22Rv1 (cell line): ENCODE data around the gene EIF4A3.

Experiments used
- H3K27ac ChIP-seq: fragments of 450-650 bp; 2 replicates; pipeline ENCODE4 v1.5.1; 2017
- ZFX ChIP-seq: fragments of 450-650 bp; IDR thresholded peaks from 2 replicates; pipeline ENCODE4 v1.6.1; 2017; ENCODE audit warnings: antibody characterized with exemption, borderline replicate concordance
- TF ChIP-seq, protein P1 (sequence below): fragments of 450-650 bp; IDR thresholded peaks from 2 replicates; pipeline ENCODE4 v1.5.1; 2017; ENCODE audit warnings: mild to moderate bottlenecking

Gene EIF4A3

GRCh38 chr17:80173126-80173525 lies 26.2 kb upstream of the EIF4A3 start:
- H3K27ac ChIP-seq: no peak overlapping the region
- TF ChIP-seq, protein P1, sequence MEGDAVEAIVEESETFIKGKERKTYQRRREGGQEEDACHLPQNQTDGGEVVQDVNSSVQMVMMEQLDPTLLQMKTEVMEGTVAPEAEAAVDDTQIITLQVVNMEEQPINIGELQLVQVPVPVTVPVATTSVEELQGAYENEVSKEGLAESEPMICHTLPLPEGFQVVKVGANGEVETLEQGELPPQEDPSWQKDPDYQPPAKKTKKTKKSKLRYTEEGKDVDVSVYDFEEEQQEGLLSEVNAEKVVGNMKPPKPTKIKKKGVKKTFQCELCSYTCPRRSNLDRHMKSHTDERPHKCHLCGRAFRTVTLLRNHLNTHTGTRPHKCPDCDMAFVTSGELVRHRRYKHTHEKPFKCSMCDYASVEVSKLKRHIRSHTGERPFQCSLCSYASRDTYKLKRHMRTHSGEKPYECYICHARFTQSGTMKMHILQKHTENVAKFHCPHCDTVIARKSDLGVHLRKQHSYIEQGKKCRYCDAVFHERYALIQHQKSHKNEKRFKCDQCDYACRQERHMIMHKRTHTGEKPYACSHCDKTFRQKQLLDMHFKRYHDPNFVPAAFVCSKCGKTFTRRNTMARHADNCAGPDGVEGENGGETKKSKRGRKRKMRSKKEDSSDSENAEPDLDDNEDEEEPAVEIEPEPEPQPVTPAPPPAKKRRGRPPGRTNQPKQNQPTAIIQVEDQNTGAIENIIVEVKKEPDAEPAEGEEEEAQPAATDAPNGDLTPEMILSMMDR: no peak
- TF ChIP-seq ZFX: no peak

DNA sequence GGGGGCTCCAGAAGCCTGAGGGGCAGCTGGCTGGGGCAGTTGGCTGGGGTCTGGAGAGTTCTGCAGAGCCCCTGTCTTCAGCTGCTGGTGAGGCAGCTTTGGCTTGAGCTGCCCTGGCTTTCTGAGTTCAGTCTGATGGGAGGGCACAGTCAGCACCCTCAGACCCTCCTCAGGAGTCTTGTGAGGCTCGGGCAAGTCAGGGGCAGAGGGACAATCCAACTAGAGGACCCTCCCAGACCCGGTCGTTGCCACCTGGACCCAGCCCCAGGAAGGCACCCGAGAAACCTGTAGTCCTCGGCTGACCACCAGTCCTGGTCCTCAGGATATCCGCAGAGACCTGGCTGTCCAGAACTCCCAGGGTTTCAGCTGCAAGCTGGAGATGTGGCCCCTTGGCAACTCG lies 24.8 kb upstream of the EIF4A3 start:
- no peak overlapping the region for H3K27ac ChIP-seq
- TF ChIP-seq, protein P1: no peak
- TF ChIP-seq ZFX: no peak

DNA sequence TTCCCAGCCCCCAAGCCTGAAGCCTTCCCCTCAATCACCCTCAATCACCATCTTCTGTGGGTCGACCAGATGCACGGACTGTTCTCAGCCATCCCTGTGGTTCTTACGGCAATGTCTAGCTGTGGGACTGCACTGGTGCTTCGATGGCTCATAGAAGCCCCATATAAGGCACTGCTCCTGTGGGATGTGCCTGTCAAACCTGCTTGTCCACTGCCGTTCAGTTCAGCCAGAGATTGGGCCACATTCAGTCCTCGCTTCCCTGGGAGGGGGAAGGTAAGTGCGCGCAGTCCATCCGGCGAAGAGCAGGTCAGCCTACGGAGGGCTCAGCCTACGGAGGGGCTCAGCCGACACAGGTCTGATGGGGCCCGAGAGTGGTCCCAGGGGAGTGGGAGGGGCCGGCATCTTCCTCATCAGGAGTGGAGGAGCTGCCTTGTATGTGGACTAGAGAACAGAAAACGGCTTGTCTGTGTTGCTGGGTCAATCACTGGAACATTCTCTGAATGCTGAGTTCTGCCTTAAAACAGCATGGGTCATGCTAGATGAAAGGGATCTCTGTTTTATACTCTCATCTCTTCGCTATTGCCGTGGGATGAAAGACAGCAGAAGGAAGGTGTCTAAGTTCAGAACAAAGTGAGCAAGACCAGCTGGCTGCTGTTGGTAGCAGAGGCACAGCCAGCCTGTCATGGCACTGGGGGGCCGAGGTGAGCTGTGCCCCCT lies 23.0 kb upstream of the EIF4A3 start, which contains the start of gene CARD14:
Gene CARD14 (plus strand): TSS at position 247 of the 717 bp plus-strand sequence. CDS start 11,409 bp downstream, outside the sequence.
- no peak for TF ChIP-seq ZFX
- TF ChIP-seq, protein P1: no peak
- H3K27ac ChIP-seq: peak within 1 kb of the TSS; percentile 71

DNA sequence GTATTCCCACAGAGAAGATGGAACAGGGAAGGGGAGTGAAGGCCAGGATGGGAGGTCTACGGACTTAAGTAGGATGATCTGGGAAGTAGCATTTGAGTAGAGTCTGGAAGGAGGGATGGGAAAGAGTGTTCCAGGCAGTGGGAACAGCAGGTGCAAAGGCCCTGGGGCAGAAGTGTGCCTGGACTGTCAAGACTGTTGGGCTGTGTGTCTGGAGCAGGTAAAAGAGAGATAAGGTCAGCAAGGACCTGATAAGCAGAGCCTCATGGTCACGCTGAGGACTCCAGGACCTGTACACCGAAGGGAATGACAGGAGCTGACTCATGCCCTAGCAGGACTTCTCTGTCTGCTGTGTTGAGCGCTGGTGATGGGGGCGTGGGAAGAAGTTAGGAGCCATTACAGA lies 22.2 kb upstream of the EIF4A3 start:
- TF ChIP-seq, protein P1: no peak
- TF ChIP-seq ZFX: no peak
- no peak overlapping the region; the same call in 1 of the 2 replicates for H3K27ac ChIP-seq

DNA sequence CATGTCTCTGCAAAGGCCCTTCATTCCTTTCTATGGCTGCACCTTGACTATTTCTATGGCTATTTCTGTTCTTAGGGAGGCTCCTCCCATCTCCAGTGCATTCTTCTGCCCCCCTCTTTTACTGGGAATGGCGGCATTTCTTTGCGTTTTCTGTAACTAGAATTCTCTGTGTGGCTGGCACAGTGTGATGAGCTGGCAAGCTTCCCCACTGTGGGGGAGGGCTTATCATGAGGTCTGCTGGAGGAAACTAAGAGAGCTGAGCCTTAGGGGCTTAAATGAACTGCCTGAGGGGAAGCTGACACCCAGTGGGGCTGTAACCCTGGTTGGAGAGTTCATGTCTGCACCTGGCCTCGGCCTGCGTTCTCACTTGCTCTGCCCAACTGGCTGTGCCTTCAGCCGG lies 21.4 kb upstream of the EIF4A3 start:
- TF ChIP-seq, protein P1: no peak
- no peak for TF ChIP-seq ZFX
- H3K27ac ChIP-seq: no peak overlapping the region

GRCh38 chr17:80166446-80166845 lies 19.5 kb upstream of the EIF4A3 start:
- TF ChIP-seq, protein P1: no peak
- no peak for TF ChIP-seq ZFX
- H3K27ac ChIP-seq: no peak overlapping the region

- no peak overlapping the region for H3K27ac ChIP-seq
- no peak for TF ChIP-seq ZFX
- TF ChIP-seq, protein P1: no peak
Observed at GRCh38 chr17:80164185-80164584, 17.3 kb upstream of the EIF4A3 start.
